GM19035 (cell line): ENCODE data around the gene NOL4L.

Experiments used
- ATAC-seq: cut with Tn5 transposase; IDR thresholded peaks from one replicate; pipeline ENCODE4 v1.9.1; 2021; ENCODE audit not compliant: unreplicated experiment

Gene NOL4L

DNA sequence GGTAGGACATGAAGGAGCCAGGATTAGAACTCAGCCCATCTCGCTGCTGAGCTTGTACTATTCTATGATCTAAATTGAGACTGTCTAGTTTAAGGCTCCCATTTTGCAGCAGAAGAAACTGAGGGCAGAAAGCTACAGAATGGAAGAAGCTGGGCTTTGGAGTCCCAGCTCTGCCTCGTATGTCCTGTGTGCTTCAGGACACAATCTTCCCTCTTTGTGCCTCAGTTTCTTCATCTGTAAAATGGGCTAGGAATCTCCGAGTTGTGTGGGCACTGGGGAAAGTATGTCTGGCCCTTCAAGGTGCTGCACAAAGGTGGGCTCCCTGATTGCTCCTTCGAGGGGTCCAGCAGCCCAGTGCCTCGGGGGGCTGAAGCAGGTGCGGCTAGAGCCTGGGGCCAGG is 20.7 kb downstream of the NOL4L start:
- ATAC-seq, result no peak

DNA sequence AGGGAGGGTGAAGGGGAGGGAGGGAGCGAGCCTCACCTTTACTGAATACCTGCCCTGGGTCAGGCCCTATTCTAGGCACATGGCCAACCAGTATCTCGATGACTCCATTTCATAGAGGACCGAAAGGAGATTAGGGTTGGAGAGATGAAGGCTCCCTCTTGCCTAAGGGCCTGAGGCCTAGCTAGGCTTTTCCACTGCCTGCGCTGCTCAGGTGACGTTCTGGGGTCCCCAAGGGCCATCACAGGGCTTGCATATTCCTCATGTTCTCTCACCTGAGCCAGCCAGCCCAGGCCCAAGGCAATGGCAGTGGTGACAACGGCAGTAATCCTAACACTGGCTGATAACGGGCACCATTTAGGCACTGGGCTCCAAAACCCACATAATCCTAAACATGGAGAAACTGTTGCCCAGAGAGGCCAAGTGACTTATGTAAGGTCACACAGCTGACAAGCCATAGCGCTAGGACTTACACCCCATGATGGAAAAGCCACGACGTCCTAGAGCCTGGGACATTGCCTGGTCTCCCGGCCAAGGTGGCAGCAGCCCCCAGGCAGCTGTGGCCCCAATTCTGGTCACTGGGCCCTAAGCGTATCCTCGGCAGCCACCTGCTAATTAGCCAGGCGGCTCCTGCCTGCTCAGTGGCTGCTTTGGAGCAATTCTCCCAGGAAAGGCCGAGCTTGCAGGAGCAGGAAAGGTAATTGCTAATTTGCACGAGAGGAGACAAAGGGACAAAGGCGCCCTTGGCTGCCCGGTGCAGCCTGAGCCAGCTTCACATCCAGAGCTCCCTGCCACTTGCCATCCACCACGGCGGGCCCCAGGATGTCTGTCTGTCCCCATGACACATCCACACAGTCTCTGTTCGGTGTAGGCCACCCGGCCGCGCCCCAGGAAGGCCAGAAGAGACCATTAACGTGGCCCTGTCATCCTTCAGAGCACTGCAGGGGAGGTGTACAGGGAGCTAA is 21.5 kb downstream of the NOL4L start:
- ATAC-seq, result no peak

DNA sequence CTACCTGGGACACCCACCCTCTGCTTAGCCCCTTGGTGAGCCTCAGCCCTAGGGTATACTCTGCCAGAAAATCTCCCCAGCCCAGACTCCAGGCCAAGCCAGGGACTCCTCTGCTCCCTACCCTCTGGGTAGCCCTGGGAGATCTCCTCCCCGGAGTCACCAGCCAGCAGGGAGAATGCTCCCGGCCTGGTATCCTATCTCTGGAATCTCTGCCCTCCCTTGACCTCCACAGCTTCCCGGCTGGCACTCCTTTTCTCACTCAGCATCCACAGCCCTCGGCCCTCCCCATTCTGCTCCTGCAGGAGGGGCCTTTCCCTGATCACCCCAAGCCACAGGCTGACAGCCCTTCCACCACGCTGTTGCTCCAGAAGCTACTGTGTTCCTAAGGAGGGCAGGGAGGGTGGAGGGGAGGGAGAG is 22.6 kb downstream of the NOL4L start:
- ATAC-seq, result no peak

DNA sequence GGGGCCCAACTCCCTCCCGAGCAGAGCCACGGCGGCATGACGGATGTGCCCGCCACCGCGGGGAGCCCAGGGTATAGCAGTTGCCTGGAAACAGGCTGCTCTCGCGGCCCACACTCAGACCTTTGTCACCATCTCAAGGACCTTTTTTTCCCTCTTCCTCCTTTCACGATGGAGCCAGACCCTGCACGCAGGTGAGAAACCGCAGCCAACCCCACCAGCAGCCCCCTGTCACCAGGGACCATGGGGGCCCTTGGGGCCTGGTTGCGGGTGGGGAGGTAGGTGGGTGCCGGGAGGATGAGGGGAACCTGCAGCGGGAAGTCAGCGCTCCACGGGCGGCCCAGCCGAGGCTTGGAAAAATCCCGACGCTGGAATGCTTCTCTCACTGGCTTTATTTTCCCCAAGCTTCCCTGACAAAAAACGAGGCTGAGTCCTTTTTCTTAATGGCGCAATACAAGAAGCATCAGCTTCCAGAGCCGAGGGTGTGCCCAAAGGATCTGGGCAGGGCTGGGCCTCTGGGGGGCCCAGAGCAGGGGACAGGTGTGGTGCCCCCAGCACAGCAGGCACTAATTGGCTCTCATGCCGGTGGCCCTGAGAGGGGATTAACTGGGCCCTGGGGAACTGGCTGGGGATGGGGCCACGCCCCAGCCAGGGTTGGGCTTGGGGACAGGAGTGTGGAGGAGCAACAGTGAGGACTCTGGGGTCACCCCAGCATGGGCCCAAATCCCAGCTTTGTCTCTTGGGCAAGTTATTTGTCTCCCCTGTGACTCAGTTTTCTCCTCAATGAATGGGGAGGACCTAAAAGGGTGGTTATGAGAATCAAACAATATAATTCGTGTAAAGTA is 23.9 kb downstream of the NOL4L start:
- ATAC-seq, result no peak

DNA sequence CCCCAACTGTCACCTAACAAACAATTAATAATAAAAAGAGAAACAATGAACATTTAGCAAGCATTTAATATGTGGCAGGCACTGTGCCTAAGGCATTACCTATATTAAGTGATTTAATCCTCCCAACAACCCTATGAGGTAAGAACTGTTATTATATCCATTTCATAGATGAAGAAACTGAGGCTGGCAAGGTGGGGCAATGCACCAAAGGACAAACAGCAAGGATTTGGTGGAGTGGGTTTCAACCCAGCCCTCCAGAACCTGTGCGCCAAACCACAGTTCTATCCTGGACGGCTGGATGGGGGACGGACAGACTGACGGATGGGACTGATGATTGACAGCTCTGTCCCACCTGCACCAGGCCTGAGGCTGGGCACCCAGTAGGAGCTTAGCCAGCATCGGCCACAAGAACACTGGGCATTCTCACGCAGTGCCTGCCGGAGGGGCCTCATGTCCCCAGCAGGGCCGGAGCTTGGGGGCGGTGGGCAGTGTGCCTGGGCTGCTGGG is 24.6 kb downstream of the NOL4L start:
- no peak for ATAC-seq

DNA sequence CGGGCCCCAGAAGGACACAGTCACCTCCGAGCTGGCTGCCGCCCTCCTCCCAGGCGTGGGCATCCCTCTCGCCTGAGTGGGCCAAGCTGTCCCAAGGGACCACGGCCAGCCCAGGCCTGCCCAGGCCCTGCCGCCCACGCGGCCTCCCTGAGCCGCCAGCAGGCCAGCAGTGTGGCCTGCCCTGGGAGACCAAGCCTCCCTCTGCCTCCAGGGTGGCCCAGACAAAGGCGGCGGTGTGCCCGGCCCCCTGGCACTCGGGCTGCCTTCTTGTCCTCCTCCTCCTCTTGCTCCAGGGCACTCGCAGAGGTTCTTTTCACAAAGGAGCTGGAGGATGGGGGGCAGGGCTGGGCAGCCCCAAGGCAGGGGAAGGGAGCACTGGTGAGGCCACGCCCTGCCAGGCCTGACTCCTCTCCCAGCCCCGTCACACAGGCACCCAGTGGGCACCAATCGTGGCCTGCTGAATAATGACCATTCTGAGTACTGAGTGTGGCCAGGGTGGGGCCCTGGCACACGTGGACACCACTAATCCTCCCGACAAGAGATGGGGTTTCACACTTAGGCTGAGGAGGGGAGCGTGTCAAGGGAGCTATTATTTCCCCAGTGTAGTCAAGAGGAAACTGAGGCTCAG is 25.3 kb downstream of the NOL4L start:
- ATAC-seq, result no peak

DNA sequence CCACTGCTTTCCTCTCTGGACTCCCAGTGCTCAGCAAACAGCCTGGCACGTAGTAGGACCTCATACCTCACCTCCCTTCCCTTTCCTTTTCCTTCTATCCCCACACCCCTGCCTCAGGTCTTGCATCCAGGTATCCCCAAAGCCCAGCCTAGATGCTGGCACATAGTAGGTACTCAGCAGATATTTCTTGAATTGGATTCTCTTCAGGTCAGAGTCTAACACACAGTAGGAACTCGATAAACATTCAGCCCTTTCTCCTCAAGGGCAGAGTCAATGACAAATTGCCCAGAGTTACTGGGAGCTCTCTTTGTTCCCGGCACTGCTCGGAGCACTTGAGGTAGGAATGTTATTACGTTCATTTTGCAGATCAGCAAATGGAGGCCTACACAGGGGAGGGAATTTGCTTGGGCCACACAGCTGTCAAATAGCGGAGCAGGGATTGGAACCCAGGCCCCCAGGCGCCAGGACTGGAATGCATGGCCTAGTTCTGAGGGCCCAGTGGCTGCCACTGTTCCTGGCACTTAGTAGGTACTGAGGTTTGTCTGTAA is 25.9 kb downstream of the NOL4L start:
- no peak for ATAC-seq

DNA sequence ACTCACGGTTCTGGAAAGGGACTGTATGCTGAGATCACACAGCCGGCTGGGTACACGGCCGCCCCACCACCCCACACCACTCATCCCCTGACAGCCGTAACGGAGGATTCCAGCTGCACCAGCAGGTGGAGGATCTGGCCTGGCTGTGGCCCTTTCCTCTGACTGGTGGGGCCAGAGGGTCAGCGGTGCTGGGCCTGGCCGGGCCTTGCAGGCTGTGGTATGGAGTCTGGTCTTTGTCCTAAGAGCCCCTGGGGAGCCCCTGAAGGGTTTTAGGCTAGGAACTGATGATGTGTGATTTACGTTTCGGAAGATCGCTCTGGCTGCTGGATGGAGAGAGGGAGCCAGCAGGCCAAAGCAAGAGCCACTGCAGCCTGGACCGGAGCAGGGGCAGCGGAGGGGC is 26.6 kb downstream of the NOL4L start:
- ATAC-seq, result no peak

DNA sequence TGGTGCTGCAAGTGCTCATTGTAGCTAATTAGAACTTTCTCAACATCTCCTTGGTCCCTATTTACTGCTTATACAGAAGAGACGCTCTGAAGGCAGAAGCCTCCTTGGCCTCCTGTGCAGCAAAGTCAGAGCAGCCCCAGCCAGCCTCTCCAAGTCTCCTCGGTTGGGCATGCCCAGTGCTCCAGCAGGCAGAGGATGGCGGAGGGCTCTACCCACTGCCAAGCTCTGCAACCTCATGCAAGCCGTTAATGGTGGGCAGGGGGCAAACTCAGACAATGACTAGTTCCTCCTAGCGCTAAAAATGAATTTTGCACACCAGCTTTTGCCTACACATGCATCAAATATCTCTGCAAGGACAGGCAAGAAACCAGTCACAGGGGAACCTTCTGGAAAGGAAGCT is 27.8 kb downstream of the NOL4L start:
- ATAC-seq, result no peak

DNA sequence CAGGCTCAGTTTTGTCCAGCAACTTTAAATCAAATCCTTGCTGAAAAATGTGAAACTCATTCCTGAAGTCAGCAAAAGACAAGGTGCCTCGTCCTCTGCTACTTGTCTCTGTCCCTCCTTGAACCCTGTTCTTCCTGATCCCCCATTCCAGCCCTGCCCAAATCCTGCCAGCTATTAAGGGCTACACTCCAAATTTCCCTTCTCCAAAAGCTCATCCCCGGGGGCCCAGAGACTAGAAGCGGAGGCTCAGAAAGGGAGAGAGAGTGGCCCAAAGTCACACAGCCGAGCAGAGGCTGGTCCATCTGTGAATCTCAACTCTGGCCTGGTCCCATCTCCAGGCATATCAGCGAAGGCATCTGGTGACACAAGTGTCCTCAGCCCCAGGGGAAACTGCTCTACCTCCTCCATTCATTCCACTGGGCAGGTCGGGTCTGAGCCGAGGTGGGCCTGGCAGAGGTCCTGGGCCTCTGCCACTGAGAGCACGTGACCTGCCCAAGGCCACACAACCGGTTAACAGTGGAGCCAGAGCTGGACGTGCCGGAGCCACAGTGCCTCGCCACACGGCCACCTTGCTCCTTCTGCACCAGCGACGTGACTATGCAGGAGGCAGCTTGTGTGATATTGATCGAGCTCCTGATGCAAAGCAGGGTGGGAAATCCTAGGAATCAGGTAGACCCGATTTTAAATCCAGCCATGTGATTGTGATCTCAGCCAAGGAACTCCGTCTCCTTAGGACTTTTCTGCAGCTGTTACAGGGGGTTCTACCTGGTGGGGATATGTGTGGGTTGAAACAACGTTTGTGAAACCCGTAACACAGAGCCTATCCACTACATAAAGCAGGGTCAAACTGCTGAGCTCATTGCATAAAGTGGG is 28.6 kb downstream of the NOL4L start:
- no peak for ATAC-seq

DNA sequence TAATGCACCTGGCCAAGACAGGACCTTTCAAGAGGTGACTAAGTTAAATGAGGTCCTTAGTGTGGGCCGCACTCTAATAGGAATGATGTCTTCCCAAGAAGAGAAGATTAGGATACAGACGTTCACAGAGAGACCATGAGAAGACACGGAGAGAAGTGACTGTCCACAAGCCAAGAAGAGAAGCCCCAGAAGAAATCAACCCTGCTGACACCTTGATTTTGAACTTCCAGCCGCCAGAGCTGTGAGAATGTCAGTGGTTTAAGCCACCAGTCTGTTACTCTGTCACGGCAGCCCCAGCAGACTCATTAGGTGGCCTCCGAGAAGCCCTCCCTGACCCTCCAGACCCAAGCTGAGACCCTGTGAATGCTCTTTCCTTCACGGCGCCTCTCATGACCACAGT is 29.5 kb downstream of the NOL4L start:
- no peak for ATAC-seq

DNA sequence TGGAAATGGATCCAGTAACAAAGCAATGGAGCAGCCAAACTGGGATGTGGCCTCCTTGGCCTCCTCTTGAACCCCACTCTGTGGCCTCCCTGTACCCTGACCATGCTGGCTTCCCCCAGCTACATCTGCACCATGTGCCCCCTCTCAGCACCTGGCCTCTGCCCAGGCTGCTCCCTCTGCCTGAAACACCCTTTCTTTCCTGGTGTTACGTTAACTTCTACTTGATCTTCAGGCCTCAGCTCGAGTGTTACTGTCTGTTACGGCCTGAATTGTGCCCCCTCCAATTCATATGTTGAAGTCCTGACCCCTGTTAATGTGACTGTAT is 30.2 kb downstream of the NOL4L start:
- ATAC-seq, result no peak

DNA sequence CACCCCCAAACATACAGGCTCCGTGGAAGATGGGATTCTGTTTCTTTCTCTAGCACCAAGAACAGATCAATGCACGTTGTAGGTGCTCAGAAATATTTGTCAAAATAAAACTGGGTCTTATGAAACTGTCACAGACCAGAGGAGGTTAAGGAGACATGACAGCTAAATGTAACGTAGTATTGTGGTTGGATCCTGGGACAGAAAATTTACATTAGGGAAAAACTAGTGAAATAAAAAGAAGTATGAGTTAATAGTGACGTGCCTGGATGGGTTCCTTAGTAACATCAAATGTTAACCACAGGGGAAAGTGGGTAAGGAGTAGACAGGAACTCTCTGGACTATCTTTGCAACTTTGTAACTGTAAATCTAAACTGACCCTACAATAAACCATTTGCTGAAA is 31.5 kb downstream of the NOL4L start:
- no peak for ATAC-seq

DNA sequence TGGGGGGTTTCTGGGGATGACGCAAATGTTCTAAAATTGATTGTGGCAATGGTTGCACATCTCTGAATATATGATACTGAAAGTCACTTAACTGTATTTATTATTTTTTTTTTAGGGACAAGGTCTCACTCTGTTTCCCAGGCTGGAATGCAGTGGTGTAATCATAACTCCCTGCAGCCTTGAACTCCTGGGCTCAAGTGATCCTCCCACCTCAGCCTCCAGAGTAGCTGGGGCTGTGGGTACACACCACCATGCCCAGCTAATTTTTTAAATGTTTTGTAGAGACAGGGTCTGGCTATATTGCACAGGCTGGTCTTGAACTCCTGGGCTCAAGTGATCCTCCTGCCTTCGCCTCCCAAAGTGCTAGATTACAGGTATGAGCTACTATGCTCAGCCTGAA is 33.4 kb downstream of the NOL4L start:
- no peak for ATAC-seq

DNA sequence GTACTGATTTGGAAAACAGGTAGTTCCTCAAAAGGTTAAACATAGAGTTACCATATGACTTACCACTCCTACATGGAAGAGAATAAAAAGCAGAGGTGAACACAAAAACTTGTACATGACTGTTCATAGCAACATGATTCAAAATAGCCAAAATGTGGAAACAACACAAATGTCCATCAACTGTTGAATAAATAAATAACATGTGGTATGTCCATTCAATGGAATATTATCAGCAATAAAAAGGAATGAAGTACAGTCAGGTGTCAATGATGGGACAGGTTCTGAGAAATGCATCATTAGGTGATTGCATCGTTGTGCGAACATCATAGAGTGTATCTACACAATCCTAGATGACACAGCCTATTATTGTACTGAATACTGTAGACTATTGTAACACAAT is 35.3 kb downstream of the NOL4L start:
- no peak for ATAC-seq

DNA sequence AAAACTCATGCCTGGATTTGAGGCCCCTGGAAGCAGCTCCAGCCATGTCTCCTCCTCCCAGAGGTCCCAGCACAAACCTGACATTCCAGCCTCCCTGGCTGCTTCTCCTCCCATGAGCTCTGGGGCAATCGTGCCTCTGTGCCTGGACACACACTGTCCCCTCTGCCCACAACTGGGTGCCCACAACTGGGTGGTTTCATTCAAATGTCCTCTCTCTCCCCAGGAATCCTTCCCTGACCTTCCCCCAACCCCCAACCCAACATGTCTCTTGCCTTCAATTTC is 37.4 kb downstream of the NOL4L start:
- ATAC-seq, result no peak

DNA sequence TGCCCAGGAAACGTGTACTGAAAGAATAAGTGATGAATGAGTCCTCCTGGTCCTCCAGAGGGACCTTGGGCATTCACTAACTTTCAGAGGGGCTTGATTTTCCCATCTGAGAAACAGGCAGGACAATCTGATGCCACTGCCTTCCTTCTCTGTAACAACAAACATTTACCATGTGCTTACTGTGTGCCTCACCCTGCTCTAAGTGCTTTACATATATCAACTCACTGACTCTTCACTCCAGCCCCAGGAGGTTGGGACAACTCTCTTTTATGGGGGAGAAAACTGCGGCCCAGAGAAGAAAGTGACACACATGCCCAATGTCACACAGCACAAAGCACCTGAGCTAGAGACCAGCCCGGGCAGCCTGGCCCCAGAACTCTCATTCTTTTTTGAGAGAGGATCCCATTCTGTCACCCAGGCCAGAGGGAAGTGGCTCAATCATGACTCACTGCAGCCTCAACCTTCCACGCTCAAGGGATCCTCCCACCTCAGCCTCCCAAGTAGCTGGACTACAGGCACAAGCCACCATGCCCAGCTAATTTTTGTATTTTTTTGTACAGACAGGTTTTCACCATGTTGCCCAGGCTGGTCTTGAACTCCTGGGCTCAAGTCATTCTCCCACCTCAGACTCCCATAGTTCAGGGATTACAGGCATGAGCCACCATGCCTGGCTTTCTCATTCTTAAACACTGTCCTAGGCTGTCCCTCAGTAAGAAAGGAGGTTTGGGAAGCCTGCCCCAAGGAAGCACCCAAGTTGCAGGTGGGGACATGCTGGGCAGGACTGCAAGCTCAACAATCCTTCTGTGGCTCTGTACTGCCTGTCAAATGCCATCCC is 38.0 kb downstream of the NOL4L start:
- no peak for ATAC-seq

DNA sequence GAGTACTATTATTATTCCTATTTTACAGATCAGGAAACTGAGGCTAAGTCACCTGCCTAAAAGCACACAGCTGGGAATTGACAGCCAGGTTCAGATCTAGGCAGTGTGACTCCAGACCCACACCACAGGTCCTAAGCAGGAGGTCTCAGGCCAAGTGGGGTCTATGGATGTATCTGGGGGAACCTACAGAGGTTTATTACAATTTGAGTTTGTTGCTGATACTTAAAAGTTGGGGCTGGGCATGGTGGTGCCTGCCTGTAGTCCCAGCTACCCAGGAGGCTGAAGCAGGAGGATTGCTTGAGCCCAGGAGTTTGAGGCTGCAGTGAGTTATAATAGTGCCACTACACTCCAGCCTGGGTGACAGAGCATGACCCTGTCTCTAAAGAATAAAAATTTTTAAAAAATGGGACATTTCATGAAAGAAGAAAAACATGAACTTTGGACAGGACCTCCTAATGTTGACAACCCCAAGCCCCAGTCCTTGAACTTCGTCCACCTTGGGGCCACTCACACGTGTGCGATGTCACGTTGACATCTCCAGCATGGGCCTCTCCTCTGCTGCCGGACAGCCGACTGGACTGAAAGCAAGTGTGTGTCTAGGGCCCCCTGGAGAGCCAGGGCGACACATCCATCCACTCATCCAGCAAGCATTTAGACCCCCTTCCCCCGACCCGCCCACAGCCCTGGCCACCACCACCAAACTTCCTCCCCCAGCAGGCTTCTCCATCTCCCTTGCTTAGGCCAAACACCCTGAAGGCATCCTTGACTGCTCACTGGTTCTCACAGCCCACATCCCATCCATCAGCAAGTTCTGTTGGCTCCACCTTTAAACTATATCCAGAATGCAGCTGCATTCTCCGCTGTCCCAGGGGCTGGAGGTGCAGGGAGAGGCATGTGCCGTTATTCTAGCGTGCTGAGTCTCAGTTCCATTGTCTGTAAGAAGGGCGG is 40.0 kb downstream of the NOL4L start:
- no peak for ATAC-seq
